Transverse colon (tissue), 4 donors: Measurements from ENCODE around the gene STOML2.

ENCODE experiments used
- EP300 ChIP-seq: sonication (generic); formaldehyde crosslinking; IDR thresholded peaks from one replicate; pipeline ENCODE4 v1.6.1; 2017; ENCODE audit warnings: antibody characterized with exemption, low read depth
- POLR2A ChIP-seq: fragments of 450-650 bp; IDR thresholded peaks from one replicate; pipeline ENCODE4 v1.6.1; 2016; ENCODE audit warnings: antibody characterized with exemption, mild to moderate bottlenecking, moderate library complexity
- POLR2AphosphoS5 ChIP-seq, 3 donors: sonication (generic); formaldehyde crosslinking; IDR thresholded peaks; one replicate each; pipeline ENCODE4 v1.6.1; 2016; ENCODE audit warnings: antibody characterized with exemption in 3 of 3
- TF ChIP-seq, protein P1 (sequence below), 5 experiments: fragments of 200-600 bp in 3 of 5; fragments of 450-650 bp in 2 of 5; sonication (generic) in 3 of 5; IDR thresholded peaks; 1 replicate in 2 of 5; 2 replicates in 3 of 5; pipeline ENCODE4 v1.5.1; 2016 to 2017; ENCODE audit warnings: antibody characterized with exemption in 5 of 5, inconsistent platforms in 3 of 5, mild to moderate bottlenecking in 2 of 5, moderate library complexity in 1 of 5

DNA sequence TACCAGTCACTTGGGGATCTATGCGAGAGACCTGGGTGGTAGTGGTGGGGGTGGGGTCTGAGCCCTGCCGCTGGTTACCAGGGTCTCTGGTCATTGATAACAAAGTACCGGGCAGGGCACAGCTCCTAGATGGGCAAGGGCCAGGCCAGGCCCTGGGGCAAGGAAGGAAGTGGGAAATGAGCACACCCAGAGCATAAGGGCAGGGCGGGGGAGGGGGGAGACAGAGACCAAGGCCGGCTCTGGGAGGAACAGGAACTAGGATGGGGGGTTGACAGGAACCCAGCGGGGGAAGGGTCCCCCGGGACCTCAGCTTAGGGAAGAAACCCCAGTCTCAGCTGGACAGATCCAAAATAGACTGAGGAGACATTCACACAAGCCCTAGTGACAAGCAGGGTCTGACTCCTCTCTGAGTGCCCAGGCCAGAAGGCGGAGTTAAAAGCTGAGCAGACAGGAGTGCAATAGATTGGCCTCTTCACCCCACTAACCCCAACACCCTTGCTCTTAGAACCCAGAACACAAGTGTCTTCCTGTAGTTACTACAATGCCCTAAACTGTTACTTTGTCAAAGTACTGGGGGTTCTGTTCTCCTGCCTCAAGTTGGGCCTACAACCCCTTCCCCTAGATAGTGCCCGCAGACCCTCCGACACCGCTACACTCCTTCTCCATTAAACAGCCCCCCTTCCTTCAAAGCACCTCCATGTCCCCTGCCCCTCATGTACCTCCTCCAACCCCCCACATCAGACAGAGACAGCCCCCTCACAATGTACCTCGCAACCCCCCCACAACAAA, 12.1 kb upstream of the STOML2 start:
- peak; percentile 33 for TF ChIP-seq POLR2A
- TF ChIP-seq, protein P1, sequence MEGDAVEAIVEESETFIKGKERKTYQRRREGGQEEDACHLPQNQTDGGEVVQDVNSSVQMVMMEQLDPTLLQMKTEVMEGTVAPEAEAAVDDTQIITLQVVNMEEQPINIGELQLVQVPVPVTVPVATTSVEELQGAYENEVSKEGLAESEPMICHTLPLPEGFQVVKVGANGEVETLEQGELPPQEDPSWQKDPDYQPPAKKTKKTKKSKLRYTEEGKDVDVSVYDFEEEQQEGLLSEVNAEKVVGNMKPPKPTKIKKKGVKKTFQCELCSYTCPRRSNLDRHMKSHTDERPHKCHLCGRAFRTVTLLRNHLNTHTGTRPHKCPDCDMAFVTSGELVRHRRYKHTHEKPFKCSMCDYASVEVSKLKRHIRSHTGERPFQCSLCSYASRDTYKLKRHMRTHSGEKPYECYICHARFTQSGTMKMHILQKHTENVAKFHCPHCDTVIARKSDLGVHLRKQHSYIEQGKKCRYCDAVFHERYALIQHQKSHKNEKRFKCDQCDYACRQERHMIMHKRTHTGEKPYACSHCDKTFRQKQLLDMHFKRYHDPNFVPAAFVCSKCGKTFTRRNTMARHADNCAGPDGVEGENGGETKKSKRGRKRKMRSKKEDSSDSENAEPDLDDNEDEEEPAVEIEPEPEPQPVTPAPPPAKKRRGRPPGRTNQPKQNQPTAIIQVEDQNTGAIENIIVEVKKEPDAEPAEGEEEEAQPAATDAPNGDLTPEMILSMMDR (IDR thresholded peaks at IDR 0.05): no peak
- no peak for TF ChIP-seq EP300
- TF ChIP-seq POLR2AphosphoS5 (IDR thresholded peaks at IDR 0.05): peak in 2 of 3 donors; percentile 16 to 36
